ENCODE results near the gene FHIT. TPM values are rescaled to one million over a fixed set of nuclear protein-coding genes. Genes with fewer than 3 reads are reported as not detected.

The FHIT gene
- total RNA-seq, 1 experiment from 2014 or later = 3.6 TPM

DNA sequence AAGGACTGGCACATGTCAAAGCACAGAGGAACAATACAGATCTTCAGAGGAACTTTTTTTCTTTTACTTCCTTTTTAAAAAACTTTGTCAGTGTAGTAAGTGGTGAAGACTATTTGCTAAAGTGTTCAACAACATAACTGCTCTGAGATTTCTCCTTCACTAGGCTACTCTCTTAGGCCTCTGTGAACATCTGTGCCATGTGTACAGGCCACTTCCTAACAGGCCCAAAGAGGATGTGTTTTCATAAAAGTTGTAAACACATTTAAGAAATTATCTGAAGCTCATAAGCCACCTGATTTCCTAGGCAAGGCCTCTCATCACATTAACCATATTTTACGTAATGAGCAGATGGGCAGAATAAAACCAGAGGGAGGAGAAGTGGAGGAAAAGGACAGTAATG, 235.4 kb downstream of the FHIT start:
- Histone ChIP-seq H3K4me3 (ENCODE audit: low read length) (no peak overlapping the region), H3K79me2 (ENCODE audit: low read length) (no peaks in the 10 kb centered on the region), H3K36me3 (ENCODE audit: low read depth, low read length) (no peaks in the 10 kb centered on the region), H3K4me2 (ENCODE audit: low read length) (no peak overlapping the region), H3K27me3 (ENCODE audit: low read length) (no peaks in the 10 kb centered on the region), H3F3A (ENCODE audit: low read length, unreplicated experiment) (no peaks in the 10 kb centered on the region), H2AFZ (ENCODE audit: low read length) (no peak overlapping the region), H3K9me3 (ENCODE audit: low read length) (no peaks in the 10 kb centered on the region), H3K27ac (ENCODE audit: low read length) (no peak overlapping the region), H3K9me2 (replicated peaks; ENCODE audit: low read length) (no peaks in the 10 kb centered on the region), H3K9ac (ENCODE audit: low read length) (no peak overlapping the region), H3K4me1 (ENCODE audit: insufficient read depth, low read length) (no peaks in the 10 kb centered on the region), H4K20me1 (ENCODE audit: low read length) (no peaks in the 10 kb centered on the region)
- DNase-seq (no peak), ATAC-seq (no peak)
- intact Hi-C loops (cut with micrococcal nuclease) = no loop called here
- ChIA-PET CTCF (no interaction called here), POLR2A (ENCODE audit: unreplicated experiment) (no interaction called here)
- BruUV-seq (replicated peaks) = no TSS peak
- TF ChIP-seq EZH2phosphoT487 (IDR thresholded peaks at IDR 0.05; ENCODE audit: borderline replicate concordance, low read length) (no peak), EZH2 (IDR thresholded peaks at IDR 0.05; ENCODE audit: low read length, unreplicated experiment) (no peak)
- TF ChIP-seq, protein P1, sequence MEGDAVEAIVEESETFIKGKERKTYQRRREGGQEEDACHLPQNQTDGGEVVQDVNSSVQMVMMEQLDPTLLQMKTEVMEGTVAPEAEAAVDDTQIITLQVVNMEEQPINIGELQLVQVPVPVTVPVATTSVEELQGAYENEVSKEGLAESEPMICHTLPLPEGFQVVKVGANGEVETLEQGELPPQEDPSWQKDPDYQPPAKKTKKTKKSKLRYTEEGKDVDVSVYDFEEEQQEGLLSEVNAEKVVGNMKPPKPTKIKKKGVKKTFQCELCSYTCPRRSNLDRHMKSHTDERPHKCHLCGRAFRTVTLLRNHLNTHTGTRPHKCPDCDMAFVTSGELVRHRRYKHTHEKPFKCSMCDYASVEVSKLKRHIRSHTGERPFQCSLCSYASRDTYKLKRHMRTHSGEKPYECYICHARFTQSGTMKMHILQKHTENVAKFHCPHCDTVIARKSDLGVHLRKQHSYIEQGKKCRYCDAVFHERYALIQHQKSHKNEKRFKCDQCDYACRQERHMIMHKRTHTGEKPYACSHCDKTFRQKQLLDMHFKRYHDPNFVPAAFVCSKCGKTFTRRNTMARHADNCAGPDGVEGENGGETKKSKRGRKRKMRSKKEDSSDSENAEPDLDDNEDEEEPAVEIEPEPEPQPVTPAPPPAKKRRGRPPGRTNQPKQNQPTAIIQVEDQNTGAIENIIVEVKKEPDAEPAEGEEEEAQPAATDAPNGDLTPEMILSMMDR (conservative IDR thresholded peaks at IDR 0.05; ENCODE audit: low read depth, low read length) = no peak

DNA sequence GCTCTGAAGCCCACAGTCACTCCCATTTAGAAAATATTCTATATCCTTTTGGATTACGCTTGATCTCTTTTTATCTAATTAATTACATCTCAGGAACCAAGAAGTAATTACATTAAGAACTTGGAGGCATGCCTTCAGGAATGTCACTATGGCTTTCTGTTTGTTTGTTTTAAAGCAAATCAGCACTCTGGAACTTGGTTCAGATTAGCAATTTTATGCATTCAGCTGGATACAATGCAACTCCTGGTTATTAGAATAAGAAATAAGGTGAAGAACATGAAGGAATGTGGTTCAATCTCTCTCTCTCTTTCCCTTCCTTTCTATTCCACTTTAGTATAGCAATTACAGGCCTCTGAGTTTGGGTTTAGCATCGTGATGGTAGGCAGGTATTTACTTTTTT, 235.8 kb downstream of the FHIT start:
- H3K9ac ChIP-seq (ENCODE audit: low read length) = no peak overlapping the region
- no peak overlapping the region for H3K27ac ChIP-seq (ENCODE audit: low read length)
- H2AFZ ChIP-seq (ENCODE audit: low read length) = no peak overlapping the region
- ChIA-PET CTCF (no interaction called here), POLR2A (ENCODE audit: unreplicated experiment) (no interaction called here)
- BruUV-seq (replicated peaks) = no TSS peak
- no peaks in the 10 kb centered on the region for H3K9me3 ChIP-seq (ENCODE audit: low read length)
- no peak for DNase-seq
- no peaks in the 10 kb centered on the region for H4K20me1 ChIP-seq (ENCODE audit: low read length)
- no peaks in the 10 kb centered on the region for H3K36me3 ChIP-seq (ENCODE audit: low read depth, low read length)
- intact Hi-C loops (cut with micrococcal nuclease) = no loop called here
- no peaks in the 10 kb centered on the region for H3K4me1 ChIP-seq (ENCODE audit: insufficient read depth, low read length)
- no peaks in the 10 kb centered on the region for H3K27me3 ChIP-seq (ENCODE audit: low read length)
- H3K79me2 ChIP-seq (ENCODE audit: low read length) = no peaks in the 10 kb centered on the region
- no peaks in the 10 kb centered on the region for H3F3A ChIP-seq (ENCODE audit: low read length, unreplicated experiment)
- TF ChIP-seq, protein P1 (conservative IDR thresholded peaks at IDR 0.05; ENCODE audit: low read depth, low read length) = no peak
- TF ChIP-seq EZH2phosphoT487 (IDR thresholded peaks at IDR 0.05; ENCODE audit: borderline replicate concordance, low read length) (no peak), EZH2 (IDR thresholded peaks at IDR 0.05; ENCODE audit: low read length, unreplicated experiment) (no peak)
- H3K9me2 ChIP-seq (replicated peaks; ENCODE audit: low read length) = no peaks in the 10 kb centered on the region
- H3K4me2 ChIP-seq (ENCODE audit: low read length) = no peak overlapping the region
- no peak overlapping the region for H3K4me3 ChIP-seq (ENCODE audit: low read length)
- ATAC-seq = no peak

DNA sequence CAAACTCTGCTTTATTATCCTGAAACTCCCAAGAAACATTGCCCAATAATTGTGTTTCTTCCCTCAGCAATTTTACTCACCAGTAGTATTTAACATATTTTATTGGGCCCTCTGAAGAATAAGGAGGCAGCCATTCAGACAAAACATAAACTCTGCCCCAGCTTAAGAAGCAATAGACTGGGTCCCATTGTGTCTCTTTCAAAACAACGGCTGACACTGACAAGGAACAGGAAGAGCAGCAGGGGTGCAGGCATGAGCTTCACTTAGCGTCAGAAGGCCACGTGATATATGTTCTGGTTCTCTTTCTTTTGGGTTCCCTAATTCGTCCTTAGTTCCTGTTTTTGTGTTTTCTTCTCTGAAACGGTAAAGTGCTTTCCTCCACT, 242.3 kb downstream of the FHIT start:
- Histone ChIP-seq H3K36me3 (ENCODE audit: low read depth, low read length) (no peaks in the 10 kb centered on the region), H3K4me3 (ENCODE audit: low read length) (no peak overlapping the region), H3K4me2 (ENCODE audit: low read length) (no peak overlapping the region), H3K79me2 (ENCODE audit: low read length) (no peaks in the 10 kb centered on the region), H2AFZ (ENCODE audit: low read length) (no peak overlapping the region), H3K9ac (ENCODE audit: low read length) (no peak overlapping the region), H3K9me2 (replicated peaks; ENCODE audit: low read length) (no peaks in the 10 kb centered on the region), H3K27ac (ENCODE audit: low read length) (no peak overlapping the region), H3K4me1 (ENCODE audit: insufficient read depth, low read length) (no peaks in the 10 kb centered on the region), H3K9me3 (ENCODE audit: low read length) (no peaks in the 10 kb centered on the region), H3K27me3 (ENCODE audit: low read length) (no peaks in the 10 kb centered on the region), H3F3A (ENCODE audit: low read length, unreplicated experiment) (no peaks in the 10 kb centered on the region), H4K20me1 (ENCODE audit: low read length) (no peaks in the 10 kb centered on the region)
- TF ChIP-seq EZH2 (IDR thresholded peaks at IDR 0.05; ENCODE audit: low read length, unreplicated experiment) = no peak
- TF ChIP-seq EZH2phosphoT487 (IDR thresholded peaks at IDR 0.05; ENCODE audit: borderline replicate concordance, low read length) = no peak
- TF ChIP-seq, protein P1 (conservative IDR thresholded peaks at IDR 0.05; ENCODE audit: low read depth, low read length) = no peak
- intact Hi-C loops (cut with micrococcal nuclease) = no loop called here
- DNase-seq (no peak), ATAC-seq (no peak)
- ChIA-PET CTCF (no interaction called here), POLR2A (ENCODE audit: unreplicated experiment) (no interaction called here)
- no TSS peak for BruUV-seq (replicated peaks)

Measured in PC-3 (cell line).